H1 (cell line): ENCODE data around the gene PITPNB. TPM values are rescaled to one million over a fixed set of nuclear protein-coding genes. Genes with fewer than 3 reads are reported as not detected.

Experiments
- CTCF ChIA-PET: fragments of 300-600 bp; sonication (Branson Sonifier 250); formaldehyde crosslinking; loops from one replicate; lab custom pipeline; 2021; ENCODE audit not compliant: partially characterized antibody; lab: Charles Lee
- POLR2A ChIA-PET: fragments of 300-600 bp; sonication (Branson Sonifier 250); formaldehyde crosslinking; loops from one replicate; lab custom pipeline; 2021; ENCODE audit warnings: inconsistent platforms; ENCODE audit not compliant: partially characterized antibody; lab: Charles Lee
- DNase-seq, 2 experiments: peaks; one replicate each; pipeline versions ENCODE4 v3.0.0 to v3.0.0-alpha.2; 2010 to 2022; ENCODE audit warnings: low spot score in 2 of 2, low read depth in 1 of 2, mixed read lengths in 1 of 2
- FAIRE-seq: peaks from 2 replicates; lab custom pipeline; 2011; peaks lifted over from hg19 to GRCh38; lab: Jason Lieb, UNC
- H2AFZ ChIP-seq: 2 replicates; pipeline ENCODE4 v1.8.1; 2012; ENCODE audit warnings: low read length, inconsistent platforms
- H2AK5ac ChIP-seq: 2 replicates; pipeline ENCODE4 v1.6.1; 2013; ENCODE audit warnings: low read depth, low read length
- H2BK120ac ChIP-seq: replicated peaks from 2 replicates; pipeline ENCODE3; 2013; ENCODE audit warnings: low read depth, low read length, inconsistent platforms
- H2BK12ac ChIP-seq: 2 replicates; pipeline ENCODE4 v1.6.1; 2013; ENCODE audit warnings: low read depth, low read length
- H2BK15ac ChIP-seq: 2 replicates; pipeline ENCODE4 v1.6.1; 2013; ENCODE audit warnings: low read length
- H2BK20ac ChIP-seq: 2 replicates; pipeline ENCODE4 v1.6.1; 2013; ENCODE audit warnings: low read length
- H2BK5ac ChIP-seq: 2 replicates; pipeline ENCODE4 v1.6.1; 2013; ENCODE audit warnings: low read depth, low read length
- H3K14ac ChIP-seq: 2 replicates; pipeline ENCODE4 v1.6.1; 2013; ENCODE audit warnings: inconsistent platforms; ENCODE audit not compliant: insufficient read length
- H3K18ac ChIP-seq: 2 replicates; pipeline ENCODE4 v1.6.1; 2013; ENCODE audit warnings: low read length; ENCODE audit errors: extremely low read depth
- H3K23ac ChIP-seq: 2 replicates; pipeline ENCODE4 v1.6.1; 2013; ENCODE audit warnings: inconsistent platforms; ENCODE audit not compliant: insufficient read length
- H3K23me2 ChIP-seq: 2 replicates; pipeline ENCODE4 v1.6.1; 2013; ENCODE audit warnings: low read depth, low read length
- H3K27ac ChIP-seq: 2 replicates; pipeline ENCODE4 v1.6.1; 2011; ENCODE audit warnings: low read depth, low read length, inconsistent platforms
- H3K27me3 ChIP-seq, 4 experiments: replicated peaks in 1 of 4; 1 replicate in 1 of 4; 2 replicates in 3 of 4; pipeline versions ENCODE4 v1.6.1 to v1.8.1; 2011 to 2013; ENCODE audit warnings: low read length in 3 of 4, mild to moderate bottlenecking in 3 of 4, inconsistent platforms in 2 of 4, mixed read lengths in 2 of 4, moderate library complexity in 1 of 4; ENCODE audit not compliant: control insufficient read depth in 3 of 4, insufficient read depth in 3 of 4; ENCODE audit errors: extremely low read depth in 1 of 4
- H3K36me3 ChIP-seq, 4 experiments: 2 replicates each; pipeline versions ENCODE4 v1.6.1 to v1.8.1; 2011 to 2013; ENCODE audit warnings: mild to moderate bottlenecking in 4 of 4, low read length in 3 of 4, moderate library complexity in 2 of 4, control low read depth in 1 of 4, inconsistent platforms in 1 of 4; ENCODE audit not compliant: insufficient read depth in 4 of 4, control insufficient read depth in 2 of 4
- H3K4ac ChIP-seq: replicated peaks from 2 replicates; pipeline ENCODE3; 2013; ENCODE audit warnings: low read length, low read depth, mixed read lengths, inconsistent platforms; ENCODE audit not compliant: insufficient read length
- H3K4me1 ChIP-seq, 4 experiments: replicated peaks in 1 of 4; 1 replicate in 1 of 4; 2 replicates in 3 of 4; pipeline versions ENCODE4 v1.6.1 to v1.8.1; 2011 to 2013; ENCODE audit warnings: low read length in 3 of 4, inconsistent platforms in 2 of 4, mixed read lengths in 1 of 4; ENCODE audit not compliant: insufficient read depth in 4 of 4, control insufficient read depth in 3 of 4
- H3K4me2 ChIP-seq, 2 experiments: 2 replicates each; pipeline versions ENCODE4 v1.6.1 to v1.8.1; 2011 to 2013; ENCODE audit warnings: low read depth in 2 of 2, low read length in 2 of 2, control low read depth in 1 of 2, inconsistent platforms in 1 of 2, mild to moderate bottlenecking in 1 of 2; ENCODE audit not compliant: insufficient read depth in 1 of 2
- H3K4me3 ChIP-seq, 4 experiments: fragments of 200-600, 300-600 bp in 1 of 4; sonication (generic), shearing (Covaris generic), sonication (Bioruptor Twin) in 1 of 4; 2 replicates each; pipeline versions ENCODE4 v1.5.1 to v1.8.1; 2011 to 2016; ENCODE audit warnings: low read length in 4 of 4, low read depth in 3 of 4, control low read depth in 2 of 4, inconsistent platforms in 2 of 4, mild to moderate bottlenecking in 2 of 4, mixed read lengths in 1 of 4, moderate library complexity in 1 of 4; ENCODE audit not compliant: insufficient read depth in 2 of 4; ENCODE audit errors: extremely low read depth in 1 of 4
- H3K56ac ChIP-seq: replicated peaks from 2 replicates; pipeline ENCODE3; 2013; ENCODE audit warnings: low read depth, mild to moderate bottlenecking, mixed read lengths, low read length, inconsistent platforms; ENCODE audit not compliant: insufficient read length
- H3K79me1 ChIP-seq: 2 replicates; pipeline ENCODE4 v1.6.1; 2013; ENCODE audit warnings: low read depth, low read length, control low read depth
- H3K79me2 ChIP-seq, 2 experiments: 2 replicates each; pipeline versions ENCODE4 v1.6.1 to v1.8.1; 2012 to 2013; ENCODE audit warnings: low read length in 2 of 2, mild to moderate bottlenecking in 2 of 2, inconsistent platforms in 1 of 2; ENCODE audit not compliant: insufficient read depth in 2 of 2, control insufficient read depth in 1 of 2
- H3K9ac ChIP-seq, 4 experiments: replicated peaks in 1 of 4; 1 replicate in 1 of 4; 2 replicates in 3 of 4; pipeline versions ENCODE4 v1.6.1 to v1.8.1; 2011 to 2013; ENCODE audit warnings: low read depth in 3 of 4, low read length in 3 of 4, control low read depth in 2 of 4, mild to moderate bottlenecking in 2 of 4, moderate library complexity in 2 of 4, inconsistent platforms in 1 of 4; ENCODE audit errors: extremely low read depth in 1 of 4
- H3K9me3 ChIP-seq, 2 experiments: 2 replicates each; pipeline versions ENCODE4 v1.6.1 to v1.8.1; 2012 to 2013; ENCODE audit warnings: mild to moderate bottlenecking in 2 of 2, moderate library complexity in 2 of 2, control low read depth in 1 of 2, inconsistent platforms in 1 of 2, low read depth in 1 of 2, low read length in 1 of 2, mixed read lengths in 1 of 2; ENCODE audit not compliant: insufficient read depth in 2 of 2
- H4K20me1 ChIP-seq, 2 experiments: replicated peaks in 1 of 2; 2 replicates each; pipeline versions ENCODE3 to v1.8.1; 2011 to 2013; ENCODE audit warnings: inconsistent platforms in 2 of 2, low read length in 2 of 2, mild to moderate bottlenecking in 1 of 2; ENCODE audit not compliant: insufficient read depth in 2 of 2, control insufficient read depth in 1 of 2
- H4K5ac ChIP-seq: 2 replicates; pipeline ENCODE4 v1.6.1; 2013; ENCODE audit warnings: low read length, low read depth, mixed read lengths, inconsistent platforms; ENCODE audit not compliant: insufficient read length
- H4K8ac ChIP-seq: 2 replicates; pipeline ENCODE4 v1.8.0; 2013; ENCODE audit warnings: mild to moderate bottlenecking, moderate library complexity, low read length, inconsistent platforms; ENCODE audit not compliant: insufficient read depth; ENCODE audit errors: extremely low read depth
- H4K91ac ChIP-seq: replicated peaks from 2 replicates; pipeline ENCODE3; 2013; ENCODE audit warnings: low read length, mixed read lengths, inconsistent platforms; ENCODE audit not compliant: insufficient read length
- EP300 ChIP-seq, 2 experiments: IDR thresholded peaks; 1 replicate in 1 of 2; 2 replicates in 1 of 2; pipeline ENCODE4 v1.6.1; 2011 to 2012; ENCODE audit warnings: low read depth in 2 of 2, low read length in 2 of 2, mild to moderate bottlenecking in 2 of 2, borderline replicate concordance in 1 of 2, inconsistent platforms in 1 of 2, moderate library complexity in 1 of 2
- FOSL1 ChIP-seq: IDR thresholded peaks from 2 replicates; pipeline ENCODE4 v1.6.1; 2011; ENCODE audit warnings: mild to moderate bottlenecking, low read depth, low read length, moderate library complexity; ENCODE audit not compliant: insufficient read depth
- GTF2F1 ChIP-seq: IDR thresholded peaks from 2 replicates; pipeline ENCODE4 v1.6.1; 2012; ENCODE audit warnings: low read depth, low read length, improper control_type of control experiment, borderline replicate concordance
- PHF8 ChIP-seq: fragments of 200-600 bp; sonication (generic); conservative IDR thresholded peaks from 2 replicates; pipeline ENCODE4 v1.7.1; 2012; ENCODE audit warnings: low read depth, mild to moderate bottlenecking, inconsistent platforms, low read length, moderate library complexity
- RAD21 ChIP-seq, 2 experiments: IDR thresholded peaks in 1 of 2; conservative IDR thresholded peaks in 1 of 2; 2 replicates each; pipeline ENCODE4 v1.6.1; 2011; ENCODE audit warnings: low read depth in 2 of 2, low read length in 2 of 2, improper control_type of control experiment in 1 of 2, inconsistent platforms in 1 of 2, mild to moderate bottlenecking in 1 of 2, moderate library complexity in 1 of 2
- SAP30 ChIP-seq: fragments of 300-600 bp; sonication (generic); IDR thresholded peaks from 2 replicates; pipeline ENCODE4 v1.7.1; 2012; ENCODE audit warnings: low read length, moderate library complexity, mild to moderate bottlenecking, inconsistent platforms; ENCODE audit not compliant: insufficient read depth, insufficient replicate concordance
- SP1 ChIP-seq: IDR thresholded peaks from 2 replicates; pipeline ENCODE4 v1.6.1; 2011; ENCODE audit warnings: low read depth, low read length
- SRF ChIP-seq: IDR thresholded peaks from 2 replicates; pipeline ENCODE4 v1.6.1; 2011; ENCODE audit warnings: mild to moderate bottlenecking, low read depth, low read length, moderate library complexity
- TBP ChIP-seq: IDR thresholded peaks from 2 replicates; pipeline ENCODE4 v1.6.1; 2011; ENCODE audit warnings: low read depth, low read length, improper control_type of control experiment
- WGBS, 2 experiments: shearing (Covaris generic) in 1 of 2; methylation state at CpG; one replicate each; pipeline versions ENCODE4 v1.1.6 to v1.1.7; 2013 to 2015; ENCODE audit warnings: low lambda C conversion rate in 2 of 2, mixed read lengths in 2 of 2, inconsistent platforms in 1 of 2, low coverage in 1 of 2, missing lambda C conversion rate in 1 of 2; ENCODE audit not compliant: insufficient replicate concordance in 2 of 2, insufficient coverage in 1 of 2, insufficient read length in 1 of 2; ENCODE audit errors: extremely low coverage in 1 of 2, missing lambda C conversion rate in 1 of 2; 5-methylcytosine and 5-hydroxymethylcytosine counted together
- polyA plus RNA-seq, 7 experiments: library from polyadenylated mRNA; depleted of rRNA in 3 of 7; stranded (reverse) in 5 of 7; unstranded in 2 of 7; fragments of >200 nt in 5 of 7; fragments of 200-250 nt in 2 of 7; gene quantifications; 1 replicate in 5 of 7; 2 replicates in 1 of 7; 4 replicates in 1 of 7; pipeline versions ENCODE4 v1.2.1 to v1.2.3, GENCODE V29; 2011 to 2013; ENCODE audit warnings: missing spikeins in 2 of 7, mixed read lengths in 2 of 7
- total RNA-seq: library from RNA; stranded (reverse); fragmentation: NEBNext Ultra II Directional; extraction: Animal tissue kit (Norgen Biotek cat#: 25700); gene quantifications from 2 replicates; pipeline ENCODE4 v1.2.1, GENCODE V29; 2021

The PITPNB gene
- total and polyA plus RNA-seq, 2 of the 8 experiments (the other 6 are each of a cell fraction or from before 2014, with no cell fraction given), result 24.6 to 89.3 TPM

DNA sequence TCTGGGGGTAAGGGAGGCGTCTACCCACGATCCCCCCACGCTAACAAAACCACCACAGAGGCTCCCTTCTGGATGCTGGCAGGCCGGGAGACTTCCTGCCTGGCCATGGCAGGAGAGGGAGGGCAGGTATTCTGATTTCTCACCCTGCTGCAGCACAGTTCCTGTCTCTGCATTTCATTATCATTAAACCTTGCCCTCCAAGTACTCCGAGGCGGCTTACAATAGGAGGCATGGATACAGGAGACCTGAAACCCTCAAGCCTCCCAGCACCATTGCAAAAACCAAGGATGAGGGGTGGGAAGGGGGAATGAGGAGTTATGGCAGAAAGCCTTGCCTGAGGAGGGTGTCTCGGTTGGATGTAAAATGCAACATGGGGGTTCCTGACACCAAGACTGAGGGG lies 73.4 kb downstream of the PITPNB start:
- 73% methylated on average over 7 of the region's 7 CpGs; no CpG with 5 or more reads in 1 of the 2 experiments for WGBS, 2 experiments
- Histone ChIP-seq H2BK20ac (no peak overlapping the region), H3K18ac (no peak overlapping the region), H3K9me3 (no peaks in the 10 kb centered on the region), H3K4me1 (peaks cover 5 to 25% (median 17%) of the 10 kb centered on the region in 4 experiments), H3K36me3 (peaks cover 0 to 12% (median 0%) of the 10 kb centered on the region in 4 experiments; a peak in 3 of 8 replicates), H3K23me2 (no peaks in the 10 kb centered on the region; the same call in 1 of the 2 replicates), H2BK5ac (no peak overlapping the region), H3K4ac (no peak overlapping the region), H4K91ac (no peak overlapping the region), H2BK120ac (no peak overlapping the region), H3K79me1 (no peaks in the 10 kb centered on the region; the same call in 1 of the 2 replicates), H3K9ac (no peak overlapping the region), H4K5ac (no peak overlapping the region), H3K56ac (no peak overlapping the region), H4K20me1 (peaks cover 0 to 1% of the 10 kb centered on the region in 2 experiments), H4K8ac (no peak overlapping the region), H3K27me3 (no peaks in the 10 kb centered on the region), H3K23ac (no peak overlapping the region), H3K4me3 (no peak overlapping the region), H3K79me2 (no peaks in the 10 kb centered on the region), H2BK15ac (no peak overlapping the region), H3K14ac (no peak overlapping the region), H3K27ac (no peak overlapping the region), H3K4me2 (no peak overlapping the region), H2BK12ac (no peak overlapping the region), H2AFZ (no peak overlapping the region), H2AK5ac (peak overlapping the region; percentile 42; the same call in 1 of the 2 replicates)
- FAIRE-seq (no peak), DNase-seq (no peak)
- POLR2A ChIA-PET, result no interaction called here
- CTCF ChIA-PET, result no interaction called here
- no peak for TF ChIP-seq FOSL1
- TF ChIP-seq TBP, result no peak
- TF ChIP-seq PHF8, result no peak
- TF ChIP-seq SAP30, result no peak
- TF ChIP-seq RAD21 (IDR thresholded peaks at IDR 0.05 in 1 of 2, conservative IDR thresholded peaks at IDR 0.05 in 1 of 2; ENCODE audit: low read depth in 2 of 2, low read length in 2 of 2), result no peak
- TF ChIP-seq SRF, result no peak
- no peak for TF ChIP-seq GTF2F1
- TF ChIP-seq EP300 (IDR thresholded peaks at IDR 0.05; ENCODE audit: borderline replicate concordance in 1 of 2, low read depth in 2 of 2, low read length in 2 of 2), result no peak
- TF ChIP-seq SP1, result no peak
